GM18511 (cell line): Measurements from ENCODE around the gene CEND1.

ENCODE experiments used
- ATAC-seq: cut with Tn5 transposase; IDR thresholded peaks from one replicate; pipeline ENCODE4 v1.9.1; 2021; ENCODE audit warnings: mild to moderate bottlenecking, moderate library complexity; ENCODE audit not compliant: unreplicated experiment

Gene CEND1

GRCh38 chr11:779955-780532, 9.8 kb downstream of the CEND1 start:
- no peak for ATAC-seq

GRCh38 chr11:778976-779954, 10.6 kb downstream of the CEND1 start:
- ATAC-seq, result no peak

DNA sequence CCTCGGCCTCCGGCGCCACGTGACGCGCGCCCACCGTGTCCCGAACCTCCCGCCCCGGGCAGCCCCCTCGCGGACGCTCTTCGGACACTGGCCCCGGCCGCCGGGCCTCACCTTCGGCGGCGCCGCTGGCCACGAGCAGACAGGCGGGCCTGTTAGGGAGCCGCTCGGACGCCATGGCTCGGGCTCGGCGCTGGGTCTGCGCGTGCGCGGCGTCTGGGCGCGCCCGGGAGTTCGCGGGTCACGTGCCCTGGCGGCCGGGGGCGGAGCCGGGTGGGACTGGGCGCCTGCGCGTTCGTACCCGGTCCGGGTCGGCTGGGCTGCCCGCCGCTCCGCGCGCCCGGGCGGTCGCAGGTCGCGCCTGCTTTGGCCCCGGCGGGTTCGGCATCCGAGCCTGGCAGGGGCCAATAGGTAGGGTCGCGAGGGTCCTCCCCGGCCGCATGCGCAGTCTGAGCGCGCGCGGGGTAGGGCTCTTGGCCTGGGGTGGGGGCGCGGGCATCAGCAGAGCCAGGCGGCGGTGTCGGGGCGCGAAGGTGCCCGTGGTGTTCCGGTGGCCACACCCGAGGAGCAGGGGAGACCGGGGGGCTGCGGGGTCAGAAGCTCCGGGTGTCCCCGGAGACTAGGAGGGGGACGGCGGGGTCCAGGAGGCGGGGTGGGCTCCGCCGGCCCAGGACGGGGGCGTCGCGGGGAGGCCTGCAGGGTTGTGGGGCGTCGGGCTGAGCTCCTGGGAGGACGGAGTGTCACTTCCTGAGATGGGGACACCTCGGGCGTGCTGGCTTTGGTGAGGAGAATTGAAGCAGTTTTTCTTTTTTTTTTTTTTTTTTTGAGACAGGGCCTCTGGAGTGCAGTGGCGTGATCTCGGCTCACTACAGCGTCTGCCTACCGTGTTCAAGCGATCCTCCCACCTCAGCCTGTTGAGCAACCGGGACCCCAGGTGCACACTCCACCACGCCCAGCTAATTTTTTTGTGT, 12.3 kb downstream of the CEND1 start, which contains the start of gene GATD1:
GATD1 (minus strand) TSS at position 200 of the 968 bp plus-strand sequence; CDS start at position 175, 25 bp downstream.
- peak; percentile 84 for ATAC-seq

- ATAC-seq, result peak; percentile 40
These were observed 13.2 kb downstream of the CEND1 start for GRCh38 chr11:776561-777287.

- ATAC-seq, result no peak
These were observed 13.7 kb downstream of the CEND1 start for GRCh38 chr11:776263-776560.

GRCh38 chr11:774873-775592, 14.9 kb downstream of the CEND1 start:
- ATAC-seq, result no peak

- ATAC-seq, result no peak
These were observed 16.1 kb downstream of the CEND1 start for GRCh38 chr11:773830-774229.

- no peak for ATAC-seq
These were observed 16.5 kb downstream of the CEND1 start for GRCh38 chr11:773425-773824.

DNA sequence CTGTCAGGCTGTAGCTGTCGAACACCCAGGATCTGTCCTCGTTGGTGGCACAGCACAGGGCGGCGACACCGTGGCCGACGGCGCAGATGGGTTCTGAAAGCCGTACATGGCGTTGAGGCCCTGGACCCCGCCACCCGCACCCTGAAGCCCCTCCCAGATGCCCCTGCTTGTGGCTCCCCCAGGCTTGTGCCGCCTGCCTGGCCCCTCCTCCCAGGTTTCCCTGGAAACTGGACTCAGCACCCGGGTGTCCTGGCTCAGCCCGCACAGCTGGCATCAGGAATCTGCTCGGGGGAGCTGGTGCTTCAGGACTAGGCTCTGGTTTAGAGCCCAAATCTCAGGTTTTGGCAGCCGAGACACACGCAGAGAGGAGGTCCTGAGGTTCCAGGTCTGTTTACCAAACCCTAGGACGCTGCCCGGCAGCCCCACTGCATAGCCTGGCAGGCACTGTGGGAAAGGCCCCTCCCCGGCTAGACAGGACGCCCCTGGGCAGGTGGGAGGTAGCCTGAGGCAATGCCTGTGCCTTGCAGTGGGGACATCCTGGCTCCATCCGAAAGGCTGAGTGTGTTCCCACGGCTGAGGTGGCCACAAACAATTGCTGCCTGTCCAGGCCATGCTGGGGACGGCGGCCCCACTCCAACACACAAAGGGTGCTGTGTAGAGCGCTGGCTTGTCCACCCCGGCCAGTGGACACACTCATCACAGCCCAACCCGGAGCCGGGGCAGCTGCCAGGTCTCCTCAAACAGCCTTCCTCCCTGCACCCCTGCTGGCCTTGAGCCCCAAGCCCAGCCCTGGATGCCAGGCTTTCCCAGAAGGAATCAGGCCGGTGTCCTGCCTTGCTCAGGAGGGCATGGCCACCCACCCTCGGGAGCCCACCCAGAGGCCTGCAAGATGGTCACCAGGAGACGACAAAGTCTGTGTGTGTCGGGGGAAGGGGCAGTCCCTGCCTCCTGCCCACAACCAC, 17.2 kb downstream of the CEND1 start:
- ATAC-seq, result no peak

- ATAC-seq, result no peak
These were observed 18.2 kb downstream of the CEND1 start for GRCh38 chr11:771617-772204.

- no peak for ATAC-seq
These were observed 19.0 kb downstream of the CEND1 start for GRCh38 chr11:770642-771616.

DNA sequence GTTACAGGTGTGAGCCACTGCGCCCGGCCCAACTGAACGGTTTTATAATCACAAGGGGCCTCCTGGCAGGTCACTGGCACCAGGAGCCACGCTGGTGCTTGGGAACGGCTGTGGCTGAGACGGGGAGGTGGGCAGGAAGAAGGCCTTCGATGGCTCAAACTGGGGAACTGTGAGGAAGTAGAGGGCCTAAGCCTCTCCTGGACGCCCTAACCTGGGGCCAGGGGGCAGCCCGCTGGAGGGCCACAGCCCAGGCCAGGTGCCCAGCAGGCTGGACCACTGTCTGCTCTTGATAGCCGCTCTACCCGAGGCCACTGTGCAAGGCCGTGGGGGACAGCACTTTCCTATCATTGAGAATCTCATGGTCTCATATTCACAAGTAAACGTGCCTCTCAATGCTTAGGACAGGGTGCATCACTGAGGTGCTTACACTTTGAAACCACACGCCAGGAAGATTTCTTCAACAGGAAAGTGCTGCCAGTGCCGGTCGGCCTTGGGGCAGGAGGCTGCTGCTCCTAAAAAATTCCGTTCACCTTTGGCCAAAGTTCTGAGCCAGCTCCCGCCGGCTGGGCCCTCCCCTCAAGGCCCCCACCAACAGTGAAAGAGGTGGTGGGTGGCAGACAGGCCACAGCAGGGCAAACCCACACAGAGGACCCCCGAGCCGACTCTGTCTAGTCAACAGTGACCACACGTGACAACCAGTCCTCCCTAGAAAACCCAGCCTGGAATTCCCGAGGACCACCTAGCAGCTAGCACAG, 19.8 kb downstream of the CEND1 start:
- ATAC-seq, result no peak

DNA sequence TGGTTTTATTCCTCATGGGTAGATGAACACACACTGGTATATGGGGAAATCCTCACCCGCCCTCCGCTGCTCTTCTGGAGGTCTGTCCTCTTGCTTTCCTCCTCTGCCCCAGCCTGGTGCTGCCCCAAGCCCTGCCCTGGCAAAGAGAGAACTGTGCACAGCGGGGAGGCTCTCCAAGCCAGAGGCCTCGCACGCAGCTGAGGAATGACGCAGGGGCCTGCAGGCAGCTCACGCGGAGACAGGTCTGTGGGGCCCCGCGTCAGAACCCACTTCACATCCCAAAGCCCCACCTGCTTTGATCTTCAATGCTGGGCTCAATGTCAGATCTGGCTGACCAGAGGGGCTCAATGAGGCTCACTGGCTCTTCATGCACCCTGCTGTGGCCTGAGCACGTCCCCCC, 22.7 kb downstream of the CEND1 start:
- ATAC-seq, result no peak

DNA sequence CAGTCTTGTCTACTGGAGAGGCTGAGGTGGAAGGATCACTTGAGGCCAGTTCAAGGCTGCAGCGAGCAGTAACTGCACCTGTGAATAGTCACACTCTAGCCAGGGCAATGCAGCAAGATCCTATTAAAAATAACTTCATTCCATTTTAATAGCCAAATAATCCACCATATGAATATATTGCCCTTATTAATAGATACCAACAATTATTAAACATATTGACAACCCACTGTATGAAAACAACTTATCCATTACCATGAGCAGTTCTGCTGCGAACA, 23.0 kb downstream of the CEND1 start:
- no peak for ATAC-seq

DNA sequence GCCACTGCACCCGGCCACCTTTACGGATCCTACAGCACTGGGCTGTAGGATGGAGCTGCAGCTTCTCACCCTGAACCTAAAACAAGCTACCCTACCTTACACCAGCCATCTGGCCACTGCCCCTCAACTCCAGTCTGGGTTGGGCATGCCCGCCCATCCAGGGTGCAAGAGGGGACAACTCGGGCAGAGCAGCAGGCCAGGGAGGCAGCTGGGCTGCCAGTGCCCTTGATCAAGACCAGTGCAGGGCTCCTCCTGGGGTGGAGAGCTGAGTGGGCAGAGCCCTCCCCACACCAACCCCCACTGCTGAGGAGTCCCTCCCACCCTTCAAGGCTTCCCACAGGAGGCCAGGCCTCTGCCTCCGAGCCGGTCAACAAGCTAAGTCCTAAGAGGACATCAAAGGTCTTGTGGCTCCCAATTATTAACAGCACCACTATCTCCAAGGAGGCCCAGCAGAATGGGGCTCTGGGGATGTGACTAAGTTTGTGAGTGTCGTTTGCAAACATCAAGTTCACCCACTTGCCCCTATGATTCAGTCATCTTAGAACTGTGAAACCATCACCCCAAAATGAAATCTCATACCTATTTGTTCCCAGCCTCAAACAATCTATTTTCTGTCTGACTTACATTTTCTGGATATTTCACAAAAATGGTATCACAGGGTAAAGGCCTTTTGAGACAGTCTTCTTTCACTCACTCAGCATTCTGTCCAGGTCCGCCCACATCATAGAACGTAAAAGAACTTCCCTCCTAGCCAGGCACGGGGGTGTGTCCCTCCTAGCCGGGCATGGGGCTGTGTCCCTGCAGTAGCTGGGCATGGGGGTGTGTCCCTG, 23.6 kb downstream of the CEND1 start:
- no peak for ATAC-seq

DNA sequence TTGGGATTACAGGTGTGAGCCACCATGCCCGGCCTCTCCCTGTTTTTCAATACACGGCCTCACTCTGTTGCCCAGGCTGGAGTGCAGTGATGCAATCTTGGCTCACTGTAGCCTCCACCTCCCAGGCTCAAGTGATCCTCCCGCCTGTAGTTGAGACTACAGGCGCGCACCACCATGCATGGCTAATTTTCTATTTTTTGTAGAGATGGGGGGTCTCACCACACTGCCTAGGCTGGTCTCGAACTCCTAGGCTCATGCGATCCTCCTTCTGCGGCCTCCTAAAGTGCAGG, 24.1 kb downstream of the CEND1 start:
- no peak for ATAC-seq
